ENCODE measurements around the gene PNPLA5.

The PNPLA5 gene

DNA sequence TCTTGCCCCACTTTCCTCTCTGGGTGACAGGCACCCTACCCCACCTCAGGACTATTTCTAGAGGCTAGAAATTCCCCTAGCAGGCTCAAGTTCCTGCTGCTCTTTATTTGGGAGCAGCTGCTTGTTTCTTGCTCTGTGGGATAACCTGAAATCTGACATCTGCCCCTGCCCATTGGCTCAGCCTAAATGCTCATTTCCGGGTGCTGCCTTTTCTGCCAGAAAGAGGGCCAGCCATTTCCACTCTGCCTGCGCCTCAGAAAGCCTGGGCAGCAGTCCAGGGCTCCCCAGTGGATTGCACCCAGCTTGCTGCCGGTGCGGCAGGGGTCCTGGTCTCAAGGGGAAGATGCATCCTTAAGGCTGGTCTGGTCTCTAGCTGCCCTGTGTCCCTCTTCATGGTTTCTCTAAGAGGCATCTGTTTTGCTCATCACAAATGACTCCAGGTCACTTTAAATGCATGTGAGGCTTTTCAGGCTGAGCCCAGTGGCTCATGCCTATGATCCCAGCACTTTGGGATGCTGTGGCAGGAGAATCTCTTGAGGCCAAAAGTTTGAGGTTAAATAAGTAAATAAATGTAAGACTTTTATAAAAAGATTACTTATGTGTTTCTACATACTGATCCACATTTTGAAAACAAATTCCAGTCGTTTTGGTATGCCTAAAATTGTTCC, 10.3 kb upstream of the PNPLA5 start:
- no peak for DNase-seq

- DNase-seq = no peak
These were observed 8.4 kb upstream of the PNPLA5 start for GRCh38 chr22:43900206-43900605.

GRCh38 chr22:43897751-43898261, 6.0 kb upstream of the PNPLA5 start:
- DNase-seq = peak in 2 of 56 donors; percentile 21 to 24

GRCh38 chr22:43895986-43896645, 4.3 kb upstream of the PNPLA5 start:
- DNase-seq = no peak

- DNase-seq = no peak
These were observed 2.3 kb upstream of the PNPLA5 start for GRCh38 chr22:43894122-43894521.

DNA sequence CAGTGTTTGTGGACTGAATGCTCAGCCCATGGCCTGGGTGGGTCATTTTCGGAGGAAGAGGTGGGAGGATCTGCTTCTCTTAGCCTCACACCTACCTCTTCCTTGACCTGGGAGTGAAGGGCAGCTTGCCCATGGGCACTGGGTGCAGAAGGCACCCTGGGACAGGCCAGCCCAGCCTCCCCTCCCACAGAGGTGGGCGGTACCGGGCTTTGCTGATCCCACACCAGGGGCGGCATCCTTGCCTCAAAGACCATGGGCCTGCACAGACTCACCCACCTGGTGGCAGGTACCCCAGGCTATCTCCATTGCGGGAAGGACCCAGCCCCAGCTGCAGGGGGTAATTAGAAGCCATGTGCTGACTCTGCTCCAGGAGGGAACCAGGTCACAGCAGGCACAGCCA, 1.5 kb upstream of the PNPLA5 start:
- DNase-seq = no peak

DNA sequence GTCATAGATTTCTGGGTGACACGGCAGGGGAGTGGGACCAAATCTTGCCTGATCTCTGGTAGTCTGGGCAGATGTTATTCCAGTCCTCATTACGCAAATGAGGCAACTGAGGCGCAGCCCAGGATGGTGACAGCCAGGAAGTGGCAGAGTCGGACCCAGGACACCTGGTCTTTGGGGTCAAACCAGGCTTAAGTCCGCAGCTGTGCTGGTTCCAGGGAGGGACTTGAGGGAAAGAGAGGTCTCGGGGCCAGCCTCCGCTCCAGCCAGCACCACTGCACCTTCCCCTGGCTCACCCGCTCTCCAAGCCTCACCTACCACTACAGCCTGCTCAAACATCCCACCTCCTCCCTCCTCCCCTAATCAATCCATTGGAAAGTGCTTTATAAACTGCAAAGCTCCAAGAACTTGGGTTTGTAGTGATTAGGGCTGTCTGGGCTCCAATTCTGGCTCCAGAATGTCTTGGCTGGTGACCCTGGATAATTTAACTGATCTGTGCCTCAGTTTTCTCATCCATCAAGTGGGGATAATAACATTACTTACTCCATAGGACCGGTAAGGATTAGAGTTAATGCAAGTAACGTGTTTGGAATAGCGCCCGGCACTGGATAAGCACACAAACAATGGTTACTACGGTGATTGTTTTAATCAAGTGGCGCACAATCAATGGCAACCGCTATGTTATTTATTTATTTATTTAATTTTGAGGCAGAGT, 526 bp upstream of the PNPLA5 start:
- no peak for DNase-seq

GRCh38 chr22:43890901-43891331, 897 bp downstream of the PNPLA5 start:
- peak in 1 of 56 donors; percentile 37 for DNase-seq

- no peak for DNase-seq
These were observed 2.0 kb downstream of the PNPLA5 start for GRCh38 chr22:43889860-43890253.

- DNase-seq = no peak
These were observed 2.5 kb downstream of the PNPLA5 start for GRCh38 chr22:43889201-43889859.

DNA sequence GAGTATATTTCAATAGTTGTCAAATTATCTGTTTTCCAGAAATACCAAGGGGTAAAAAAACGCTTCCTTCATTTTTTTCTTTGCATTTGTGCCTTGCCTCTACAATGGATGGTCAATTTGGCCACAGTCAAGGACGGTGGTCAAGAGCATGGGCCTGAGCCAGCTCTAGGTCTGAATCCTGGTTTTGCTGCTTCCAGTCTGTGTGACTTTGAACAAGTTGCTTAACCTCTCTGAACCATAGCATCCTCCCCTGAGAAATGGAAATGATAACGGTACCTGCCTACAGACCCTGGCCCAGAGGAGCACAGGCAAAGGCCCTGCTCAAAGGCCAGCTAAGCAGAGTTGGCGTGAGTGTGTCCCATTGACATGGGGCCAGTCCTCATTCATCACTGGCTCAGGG, 3.1 kb downstream of the PNPLA5 start:
- no peak for DNase-seq

DNA sequence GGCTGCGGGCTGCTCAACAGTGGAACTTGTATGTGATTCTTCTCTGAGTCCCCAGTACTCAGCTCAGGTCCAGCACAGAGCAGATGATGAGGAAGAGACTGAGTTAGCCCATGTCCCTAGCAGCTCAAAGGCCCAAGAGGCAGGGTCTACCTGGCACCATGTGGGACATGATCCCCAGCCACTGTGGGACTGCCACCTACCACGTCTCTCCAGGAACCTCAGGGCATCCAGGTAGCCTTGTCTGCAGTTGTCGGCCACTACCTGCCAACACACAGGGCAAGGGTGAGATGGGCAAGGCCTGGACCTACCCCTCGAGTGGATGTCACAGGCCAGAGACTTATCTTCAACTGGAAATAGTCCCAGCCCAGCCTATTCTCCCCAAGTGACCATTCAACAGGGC, 4.4 kb downstream of the PNPLA5 start:
- no peak for DNase-seq

DNA sequence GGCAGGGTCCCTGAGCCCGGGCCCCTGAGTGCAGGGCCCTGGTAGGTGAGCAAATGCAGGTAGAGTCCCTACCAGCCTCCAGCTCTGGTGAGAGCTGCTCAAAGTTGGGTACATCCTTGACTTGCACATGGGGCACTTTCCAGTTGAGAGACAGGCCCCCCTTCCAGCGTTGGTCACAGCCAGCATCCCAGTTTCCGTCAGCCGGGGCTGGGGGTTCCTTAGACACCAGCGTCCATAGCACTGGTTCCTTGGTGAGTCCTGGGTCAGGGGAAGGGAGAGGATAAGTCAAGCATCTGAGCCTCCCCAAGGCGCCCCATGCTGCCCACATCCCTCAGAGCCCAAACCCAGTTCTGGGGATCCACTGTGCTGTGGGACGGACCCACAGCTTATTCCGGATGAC, 5.6 kb downstream of the PNPLA5 start:
- DNase-seq = no peak

DNA sequence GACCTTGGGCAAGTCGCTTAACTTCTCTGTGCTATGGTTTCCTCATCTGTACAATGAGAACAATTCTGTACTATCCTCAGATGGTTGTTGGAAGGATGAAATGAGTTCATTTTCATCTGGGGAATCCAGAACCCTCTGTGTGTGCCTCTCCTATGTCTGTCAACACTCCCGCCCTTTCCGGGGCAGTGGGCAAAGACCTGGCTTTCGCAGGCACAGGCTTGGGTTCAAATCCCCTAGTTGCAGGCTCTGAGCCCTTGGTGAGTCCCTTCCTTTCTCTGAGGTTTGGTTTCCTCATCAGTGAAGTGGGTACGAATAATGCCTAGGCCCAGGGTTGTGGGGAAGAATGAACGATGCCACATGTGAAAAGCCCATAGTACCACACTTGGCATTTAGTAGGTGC, 6.0 kb downstream of the PNPLA5 start:
- DNase-seq = no peak

DNA sequence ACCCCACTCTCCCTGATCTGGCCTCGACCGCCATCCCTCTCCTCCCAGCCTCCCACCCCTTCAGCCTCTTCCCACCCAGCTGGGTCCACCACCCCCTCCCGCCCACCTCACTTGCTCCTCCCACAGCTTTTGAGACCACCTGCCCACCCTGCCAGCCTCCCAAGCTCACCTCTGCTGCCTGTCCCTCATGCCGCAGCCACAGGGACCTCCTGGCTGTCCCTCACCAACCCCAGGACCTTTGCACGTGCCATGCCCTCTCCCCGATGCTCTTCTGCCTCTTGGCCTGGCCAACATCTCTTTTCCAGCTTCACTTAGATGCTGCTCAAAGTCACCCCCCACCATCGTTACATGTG, 6.5 kb downstream of the PNPLA5 start:
- no peak for DNase-seq

- peak in 19 of 56 donors; percentile 5 to 61 (median 18) for DNase-seq
These were observed 7.1 kb downstream of the PNPLA5 start for GRCh38 chr22:43884600-43885318.

- DNase-seq = no peak
These were observed 7.9 kb downstream of the PNPLA5 start for GRCh38 chr22:43883719-43884415.

- peak in 3 of 56 donors; percentile 10 to 19 (median 12) for DNase-seq
These were observed 8.7 kb downstream of the PNPLA5 start for GRCh38 chr22:43883012-43883661.

GRCh38 chr22:43882122-43882767, 9.6 kb downstream of the PNPLA5 start:
- DNase-seq = no peak
